Endodermal cell (in vitro differentiated cells): ENCODE data around the gene RCSD1. TPM values are rescaled to one million over a fixed set of nuclear protein-coding genes. Genes with fewer than 3 reads are reported as not detected.

Experiments used
- DNase-seq: peaks from one replicate; pipeline ENCODE4 v3.0.0-alpha.2; 2017
- H3K27ac ChIP-seq: 2 replicates; pipeline ENCODE4 v1.5.1; 2013; ENCODE audit warnings: mild to moderate bottlenecking, low read depth, low read length, moderate library complexity
- H3K27me3 ChIP-seq: 2 replicates; pipeline ENCODE4 v1.6.1; 2013; ENCODE audit warnings: mild to moderate bottlenecking, low read length, moderate library complexity; ENCODE audit not compliant: insufficient read depth, control insufficient read depth, poor library complexity, severe bottlenecking
- H3K36me3 ChIP-seq: 2 replicates; pipeline ENCODE4 v1.7.0; 2013; ENCODE audit warnings: mild to moderate bottlenecking, low read length, moderate library complexity; ENCODE audit not compliant: control insufficient read depth, insufficient read depth
- H3K4me1 ChIP-seq: one replicate; pipeline ENCODE4 v1.7.0; 2013; ENCODE audit warnings: low read length; ENCODE audit not compliant: control insufficient read depth, insufficient read depth
- H3K4me3 ChIP-seq: 2 replicates; pipeline ENCODE4 v1.5.1; 2013; ENCODE audit warnings: mild to moderate bottlenecking, low read length, moderate library complexity
- H3K9ac ChIP-seq: 2 replicates; pipeline ENCODE4 v1.6.1; 2013; ENCODE audit warnings: mild to moderate bottlenecking, low read length, moderate library complexity; ENCODE audit not compliant: poor library complexity, severe bottlenecking; ENCODE audit errors: extremely low read depth
- H3K9me3 ChIP-seq: 2 replicates; pipeline ENCODE4 v1.6.1; 2013; ENCODE audit warnings: mild to moderate bottlenecking, low read length, moderate library complexity; ENCODE audit not compliant: control insufficient read depth
- H3K27ac Mint-ChIP-seq: 2 replicates; pipeline ENCODE4 v1.8.0; 2020; ENCODE audit warnings: mixed read lengths
- H3K27me3 Mint-ChIP-seq: 2 replicates; pipeline ENCODE4 v1.8.0; 2021; ENCODE audit warnings: mild to moderate bottlenecking, mixed read lengths; ENCODE audit not compliant: insufficient read depth
- H3K36me3 Mint-ChIP-seq: 2 replicates; pipeline ENCODE4 v1.8.0; 2020; ENCODE audit warnings: low read depth, mixed read lengths
- H3K4me1 Mint-ChIP-seq: 2 replicates; pipeline ENCODE4 v1.8.0; 2020; ENCODE audit warnings: mixed read lengths
- H3K4me3 Mint-ChIP-seq: 2 replicates; pipeline ENCODE4 v1.8.0; 2020; ENCODE audit warnings: mild to moderate bottlenecking, moderate library complexity, mixed read lengths
- H3K9me3 Mint-ChIP-seq: 2 replicates; pipeline ENCODE4 v1.8.0; 2020; ENCODE audit warnings: mild to moderate bottlenecking, mixed read lengths
- CTCF ChIP-seq: fragments of 200-600 bp; sonication (generic); conservative IDR thresholded peaks from 2 replicates; pipeline ENCODE4 v1.5.0; 2021; ENCODE audit warnings: antibody characterized with exemption, mild to moderate bottlenecking
- WGBS, 2 experiments: methylation state at CpG; one replicate each; pipeline versions ENCODE4 v1.1.5 to v1.1.7; 2013; ENCODE audit warnings: missing lambda C conversion rate in 2 of 2, mixed read lengths in 1 of 2; ENCODE audit not compliant: insufficient coverage in 1 of 2, insufficient read length in 1 of 2; 5-methylcytosine and 5-hydroxymethylcytosine counted together
- total RNA-seq, 2 donors: library from RNA; stranded (reverse); fragmentation: NEBNext Ultra II Directional in 1 of 2; extraction: Animal tissue kit (Norgen Biotek cat#: 25700) in 1 of 2; gene quantifications; 2 replicates in 1 of 2; 3 replicates in 1 of 2; pipeline ENCODE4 v1.2.1, GENCODE V29; 2021

The RCSD1 gene
- total RNA-seq, 2 donors from 2014 or later: 0.11 to 0.29 TPM

DNA sequence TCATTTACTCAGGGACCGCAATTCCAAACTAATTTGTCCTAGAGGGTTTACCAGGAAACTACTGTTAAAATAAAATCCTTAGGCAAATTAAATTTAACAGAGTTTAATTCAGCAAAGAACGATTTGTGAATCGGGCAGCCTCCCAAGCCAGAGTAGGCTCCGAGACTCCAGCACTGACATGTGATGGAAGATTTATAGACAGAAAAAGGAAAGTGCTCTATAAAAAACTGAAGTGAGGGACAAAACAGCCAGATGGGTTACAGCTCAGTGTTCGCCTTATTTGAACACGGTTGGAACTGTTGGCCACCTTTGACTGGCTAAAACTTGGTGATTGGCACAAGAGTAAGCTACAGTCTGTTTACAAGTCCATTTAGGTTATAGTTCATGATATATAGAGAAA is 35.2 kb upstream of the RCSD1 start:
- no peak for TF ChIP-seq CTCF
- Mint-ChIP-seq H3K36me3 (no peaks in the 10 kb centered on the region), H3K9me3 (peaks cover 3% of the 10 kb centered on the region), H3K27me3 (no peaks in the 10 kb centered on the region), H3K4me1 (no peaks in the 10 kb centered on the region), H3K4me3 (no peak overlapping the region), H3K27ac (no peak overlapping the region)
- WGBS, 2 experiments: 91 to 95% methylated on average over 5 to 6 of the region's 6 CpGs
- Histone ChIP-seq H3K9me3 (no peaks in the 10 kb centered on the region), H3K4me1 (no peaks in the 10 kb centered on the region), H3K9ac (no peak overlapping the region), H3K36me3 (no peaks in the 10 kb centered on the region), H3K27me3 (no peaks in the 10 kb centered on the region), H3K27ac (no peak overlapping the region), H3K4me3 (no peak overlapping the region)
- no peak for DNase-seq

DNA sequence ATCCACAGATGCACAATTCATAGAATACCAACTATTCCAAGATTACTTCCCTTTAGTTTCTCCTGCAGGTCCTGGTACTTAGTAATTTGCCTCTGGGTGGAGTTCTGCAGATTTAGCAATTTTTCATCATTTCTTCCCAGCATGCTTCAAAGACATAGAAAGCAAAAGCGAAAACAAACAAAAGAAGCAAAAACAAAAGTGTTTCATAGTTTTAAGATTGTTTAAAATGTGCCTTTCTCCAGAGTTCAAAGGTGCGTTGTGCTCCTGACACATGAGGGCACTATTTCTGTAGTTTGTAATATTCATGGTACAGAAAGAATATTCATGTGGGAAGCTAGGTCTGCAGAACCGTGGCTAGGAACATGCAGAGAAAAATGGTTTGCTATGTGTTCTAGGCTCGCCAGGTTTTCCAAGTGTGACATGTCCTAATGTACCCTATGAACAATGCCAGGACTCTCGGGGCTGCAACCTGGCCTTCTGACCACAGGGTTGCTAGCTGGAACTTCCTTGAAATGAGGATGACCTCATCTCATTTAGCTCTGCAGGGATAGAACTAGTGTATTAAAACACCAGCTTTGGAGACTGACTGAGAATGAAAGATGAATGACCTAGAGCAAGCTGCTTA is 30.0 kb upstream of the RCSD1 start:
- DNase-seq: no peak
- Mint-ChIP-seq H3K36me3 (no peaks in the 10 kb centered on the region), H3K9me3 (no peaks in the 10 kb centered on the region), H3K4me3 (no peak overlapping the region), H3K27me3 (no peaks in the 10 kb centered on the region), H3K4me1 (peaks cover 7% of the 10 kb centered on the region), H3K27ac (no peak overlapping the region)
- H3K27me3 ChIP-seq: no peaks in the 10 kb centered on the region
- WGBS, 2 experiments: 79 to 80% methylated on average over 4 to 5 of the region's 5 CpGs
- TF ChIP-seq CTCF: peak; percentile 50
- H3K9ac ChIP-seq: no peak overlapping the region
- H3K4me1 ChIP-seq: peaks cover 2% of the 10 kb centered on the region
- H3K4me3 ChIP-seq: no peak overlapping the region
- H3K9me3 ChIP-seq: no peaks in the 10 kb centered on the region
- H3K36me3 ChIP-seq: no peaks in the 10 kb centered on the region
- no peak overlapping the region for H3K27ac ChIP-seq

GRCh38 chr1:167601442-167602383 is 28.3 kb upstream of the RCSD1 start:
- H3K27ac ChIP-seq: no peak overlapping the region
- H3K36me3 ChIP-seq: no peaks in the 10 kb centered on the region
- DNase-seq: no peak
- H3K9me3 Mint-ChIP-seq: peaks cover 5% of the 10 kb centered on the region
- H3K4me1 Mint-ChIP-seq: peaks cover 7% of the 10 kb centered on the region
- no peaks in the 10 kb centered on the region for H3K27me3 Mint-ChIP-seq
- H3K27me3 ChIP-seq: no peaks in the 10 kb centered on the region
- H3K27ac Mint-ChIP-seq: no peak overlapping the region
- peaks cover 2% of the 10 kb centered on the region for H3K4me1 ChIP-seq
- TF ChIP-seq CTCF: no peak
- 79 to 86% methylated on average over 5 to 8 of the region's 8 CpGs for WGBS, 2 experiments
- no peaks in the 10 kb centered on the region for H3K36me3 Mint-ChIP-seq
- H3K4me3 Mint-ChIP-seq: no peak overlapping the region
- no peak overlapping the region for H3K9ac ChIP-seq
- H3K9me3 ChIP-seq: peaks cover 1% of the 10 kb centered on the region
- H3K4me3 ChIP-seq: no peak overlapping the region
